NCI-H2081 (cell line): ENCODE data around the gene AHR.
"Not testable (repeated sequence)": the region's sequence is repeated elsewhere in the genome, so short reads cannot be mapped to it uniquely, and the experiment has no call there.

Source experiments
- DNase-seq, 2 experiments: peaks; one replicate each; lab custom pipeline; 2025; lab: John Stamatoyannopoulos, UW

AHR gene

DNA sequence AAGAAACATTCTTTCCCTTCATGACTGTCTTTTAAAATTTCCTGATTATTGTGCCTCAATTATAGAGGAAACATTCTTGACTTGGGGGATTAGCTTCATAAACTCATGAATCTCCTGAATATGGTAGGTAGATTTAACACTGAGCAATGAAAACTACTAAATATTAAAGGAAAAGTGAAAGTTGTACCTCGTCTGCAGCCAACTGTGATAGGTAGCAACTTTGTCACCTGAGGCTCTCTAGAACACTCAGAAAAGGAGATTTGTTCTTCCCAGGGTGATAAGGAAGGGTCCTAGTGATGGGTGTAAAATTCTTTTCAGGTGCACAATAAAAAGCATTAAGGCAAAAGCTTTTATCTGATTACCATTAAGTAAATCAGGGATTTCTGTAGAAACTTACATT, 78.1 kb downstream of the AHR start:
- DNase-seq: no peak

DNA sequence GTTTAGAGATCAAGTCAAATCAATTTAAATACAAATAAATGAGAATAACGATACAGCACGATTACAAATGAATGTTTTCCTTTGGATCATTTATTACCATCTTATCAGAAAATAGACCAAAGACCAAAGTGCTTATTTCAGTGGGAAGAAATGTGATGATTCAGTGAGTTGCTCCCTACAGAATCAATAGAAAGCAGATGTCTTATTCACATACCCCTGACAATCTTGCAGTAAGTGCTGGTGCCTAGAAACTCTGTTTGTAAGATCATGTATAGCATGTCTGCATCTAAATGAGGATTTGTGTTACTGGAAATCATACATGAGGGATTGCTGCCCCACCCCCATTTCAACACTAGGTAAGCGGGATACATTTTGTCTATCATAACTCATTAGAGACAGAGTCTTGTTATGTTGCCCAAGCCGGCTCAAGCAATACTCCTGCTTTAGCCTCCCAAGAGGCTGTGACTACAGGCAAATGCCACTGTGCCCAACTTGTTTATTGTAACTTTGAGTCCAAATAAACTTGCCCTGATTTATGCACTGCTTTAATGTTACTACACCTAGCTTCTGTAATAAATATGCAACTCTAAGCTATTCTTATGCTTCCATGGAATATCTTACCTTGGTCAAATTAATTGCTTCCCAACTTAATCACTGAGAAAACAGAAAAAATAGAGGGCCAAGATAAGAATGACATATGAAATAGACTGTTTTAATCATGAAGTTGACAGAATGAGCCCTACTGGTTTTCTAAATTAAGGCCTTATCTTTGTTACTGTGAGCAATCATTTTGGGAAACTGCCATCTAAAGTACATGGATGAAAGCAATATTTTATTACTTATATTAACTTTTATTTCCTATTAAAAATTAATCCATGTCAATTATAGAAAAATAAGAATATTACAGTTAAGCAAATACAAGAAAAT, 82.5 kb downstream of the AHR start:
- no peak for DNase-seq

DNA sequence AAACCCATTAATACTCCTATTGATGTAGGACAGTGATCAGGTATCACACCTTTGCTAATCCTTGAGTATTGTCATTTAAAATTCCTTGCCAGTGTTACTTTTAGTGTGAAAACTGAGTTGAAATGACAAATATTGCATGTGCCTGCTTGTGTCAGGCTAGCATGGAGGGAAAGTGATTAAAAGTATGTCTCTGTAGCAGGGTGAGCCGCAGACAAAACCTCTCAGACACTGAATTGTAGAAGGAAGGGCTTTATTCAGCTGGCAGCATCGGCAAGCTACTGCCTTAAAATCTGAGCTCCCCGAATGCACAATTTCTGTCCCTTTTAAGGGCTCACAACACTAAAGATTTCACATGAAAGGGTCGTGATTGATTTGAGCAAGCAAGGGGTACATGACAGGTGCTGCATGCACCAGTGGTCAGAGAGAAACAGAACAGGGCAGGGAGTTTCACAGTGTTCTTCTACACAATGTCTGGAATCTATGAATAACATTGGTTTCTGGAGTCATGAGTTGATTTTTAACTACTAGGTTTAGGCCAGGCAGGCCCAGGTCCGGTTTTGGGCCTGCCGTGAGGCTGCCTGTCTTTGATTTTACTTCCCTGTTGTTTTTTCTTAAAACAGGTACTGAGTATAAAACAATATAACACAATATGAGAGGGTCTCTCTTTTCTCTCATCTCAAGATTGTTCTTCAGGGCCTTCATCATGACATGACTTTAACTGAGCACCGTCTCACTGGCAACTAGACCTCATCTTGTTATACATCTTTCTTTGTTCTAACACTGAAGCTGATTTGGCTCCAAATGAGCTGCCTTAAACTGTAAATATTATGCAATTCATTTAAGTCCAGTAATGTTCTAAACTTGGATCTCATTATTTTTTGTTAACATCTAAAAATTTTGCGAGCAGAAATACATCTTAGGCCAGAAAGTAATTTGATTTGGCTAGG, 84.2 kb downstream of the AHR start:
- DNase-seq: not testable (repeated sequence)

- no peak for DNase-seq
Measured at GRCh38 chr7:17384400-17384799, 85.9 kb downstream of the AHR start.

- no peak for DNase-seq
Measured at GRCh38 chr7:17385612-17386011, 87.2 kb downstream of the AHR start.

- no peak for DNase-seq
Measured at GRCh38 chr7:17390392-17390791, 91.9 kb downstream of the AHR start.

- no peak for DNase-seq
Measured at GRCh38 chr7:17391366-17391765, 92.9 kb downstream of the AHR start.

- no peak for DNase-seq
Measured at GRCh38 chr7:17392846-17393245, 94.4 kb downstream of the AHR start.

GRCh38 chr7:17394563-17394962, 96.1 kb downstream of the AHR start:
- DNase-seq: not testable (repeated sequence)
